SK-N-MC (cell line): ENCODE measurements around the gene SYNDIG1L.

ENCODE experiments used
- EZH2 ChIP-seq: fragments of 200-600 bp; sonication (generic); IDR thresholded peaks from one replicate; pipeline ENCODE4 v1.6.1; 2017; ENCODE audit warnings: antibody characterized with exemption
- POLR2AphosphoS5 ChIP-seq: IDR thresholded peaks from 2 replicates; pipeline ENCODE4 v1.6.1; 2012; ENCODE audit warnings: mild to moderate bottlenecking, low read depth, low read length, borderline replicate concordance

GRCh38 chr14:74429991-74430390 lies 4.0 kb upstream of the SYNDIG1L start:
- TF ChIP-seq EZH2 (no peak), POLR2AphosphoS5 (no peak)
